Right ventricle myocardium inferior (tissue), 1 donor: ENCODE measurements around the gene PRR33. TPM values are rescaled to one million over a fixed set of nuclear protein-coding genes. Genes with fewer than 3 reads are reported as not detected.

Experiments used
- ATAC-seq: fragments of 200-7000 bp; cut with Tn5 transposase; one replicate; pipeline ENCODE4 v1.9.1; 2020; ENCODE audit warnings: mild to moderate bottlenecking, moderate library complexity
- DNase-seq: peaks from one replicate; pipeline ENCODE4 v3.0.0; 2021; ENCODE audit errors: missing footprints
- intact Hi-C: fragments of 100-400 bp; cut with DNase I; formaldehyde crosslinking; loops from one replicate; pipeline ENCODE4 v1.11.0; 2022
- total RNA-seq: library from RNA; stranded (reverse); fragmentation: NEBNext Ultra II Directional; extraction: Animal tissue kit (Norgen Biotek cat#: 25700); gene quantifications from one replicate; pipeline ENCODE4 v1.2.1, GENCODE V29; 2021
- donor health status: DM: no; HTN: yes; CAD: no; lungs with severe emphysema.

Gene PRR33
- total RNA-seq, 1 donor from 2014 or later: 5.0 TPM

- DNase-seq: no peak
- intact Hi-C loops: no loop called here
- ATAC-seq: no peak
Measured at GRCh38 chr11:1845561-1846452, 45.9 kb downstream of the PRR33 start.

GRCh38 chr11:1845095-1845429 is 46.6 kb downstream of the PRR33 start:
- DNase-seq (no peak), ATAC-seq (no peak)
- intact Hi-C loops: no loop called here

GRCh38 chr11:1844221-1845094 is 47.2 kb downstream of the PRR33 start:
- intact Hi-C loops: no loop called here
- peak; percentile 47 for ATAC-seq
- peak; percentile 90 for DNase-seq

GRCh38 chr11:1843796-1844195 is 47.9 kb downstream of the PRR33 start:
- intact Hi-C loops: no loop called here
- ATAC-seq: no peak
- DNase-seq: no peak

- intact Hi-C loops: no loop called here
- DNase-seq: peak; percentile 23
- no peak for ATAC-seq
Measured at GRCh38 chr11:1843098-1843473, 48.6 kb downstream of the PRR33 start.

GRCh38 chr11:1842149-1843097 is 49.3 kb downstream of the PRR33 start:
- DNase-seq: peak; percentile 79
- peak; percentile 79 for ATAC-seq
- intact Hi-C loops: no loop called here

GRCh38 chr11:1841511-1842148 is 50.1 kb downstream of the PRR33 start:
- intact Hi-C loops: loop anchor here (2.0 kb wide), 1 partner anchor 75 kb away; no protein-coding TSS in a partner anchor
- DNase-seq (peak; percentile 65), ATAC-seq (no peak)

GRCh38 chr11:1840780-1841480 is 50.8 kb downstream of the PRR33 start:
- DNase-seq (peak; percentile 46), ATAC-seq (no peak)
- intact Hi-C loops: loop anchor here (2.0 kb wide), 1 partner anchor 76 kb away; no protein-coding TSS in a partner anchor

GRCh38 chr11:1839924-1840779 is 51.5 kb downstream of the PRR33 start:
- intact Hi-C loops: loop anchor here (2.0 kb wide), 2 partner anchors 43 to 77 kb away; no protein-coding TSS in a partner anchor
- peak; percentile 91 for DNase-seq
- peak; percentile 10 for ATAC-seq

GRCh38 chr11:1839204-1839923 is 52.3 kb downstream of the PRR33 start:
- no peak for ATAC-seq
- intact Hi-C loops: loop anchor here (2.0 kb wide), 1 partner anchor 43 kb away; no protein-coding TSS in a partner anchor
- peak; percentile 23 for DNase-seq

GRCh38 chr11:1838426-1839144 is 53.1 kb downstream of the PRR33 start, which contains the start of gene TNNI2:
Gene TNNI2 (plus strand): TSS chr11:1838981. CDS start chr11:1839697, 716 bp downstream.
- ATAC-seq: no peak
- peak; percentile 65 for DNase-seq
- intact Hi-C loops: loop anchor here (2.0 kb wide), 1 partner anchor 44 kb away; no protein-coding TSS in a partner anchor
